HL-60/S4 treated with phorbol 12-myristate 13-acetate at 8.2 ng/mL for 4 days and 3 days (cell line): ENCODE measurements around the gene TAS2R1.

Experiments used
- in situ Hi-C: fragments of 300-500 bp; cut with MboI; formaldehyde crosslinking; loops from 2 replicates; pipeline ENCODE4 v1.15.0; 2022; ENCODE audit warnings: low sequenced_read_pairs

Gene TAS2R1

GRCh38 chr5:9630251-9630650 is at the start of gene TAS2R1:
Gene TAS2R1 (minus strand): TSS chr5:9630351. CDS start chr5:9630032, 319 bp downstream.
- in situ Hi-C loops, result no loop called here

GRCh38 chr5:9670371-9670770 is 40.2 kb upstream of the TAS2R1 start:
- in situ Hi-C loops, result no loop called here

GRCh38 chr5:9667906-9668305 is 37.8 kb upstream of the TAS2R1 start:
- in situ Hi-C loops, result no loop called here

- in situ Hi-C loops, result no loop called here
These were observed 33.7 kb upstream of the TAS2R1 start for GRCh38 chr5:9663891-9664290.

GRCh38 chr5:9661316-9662015 is 31.3 kb upstream of the TAS2R1 start:
- in situ Hi-C loops, result no loop called here

GRCh38 chr5:9658706-9659105 is 28.6 kb upstream of the TAS2R1 start:
- in situ Hi-C loops, result no loop called here

GRCh38 chr5:9657819-9658218 is 27.7 kb upstream of the TAS2R1 start:
- in situ Hi-C loops, result no loop called here

- in situ Hi-C loops, result no loop called here
These were observed 25.5 kb upstream of the TAS2R1 start for GRCh38 chr5:9655641-9656040.

GRCh38 chr5:9654886-9655285 is 24.7 kb upstream of the TAS2R1 start:
- in situ Hi-C loops, result no loop called here

GRCh38 chr5:9653811-9654210 is 23.7 kb upstream of the TAS2R1 start:
- in situ Hi-C loops, result no loop called here

GRCh38 chr5:9653061-9653460 is 22.9 kb upstream of the TAS2R1 start:
- in situ Hi-C loops, result no loop called here

GRCh38 chr5:9652295-9652694 is 22.1 kb upstream of the TAS2R1 start:
- in situ Hi-C loops, result no loop called here

GRCh38 chr5:9646843-9647242 is 16.7 kb upstream of the TAS2R1 start:
- in situ Hi-C loops, result no loop called here

- in situ Hi-C loops, result no loop called here
These were observed 14.5 kb upstream of the TAS2R1 start for GRCh38 chr5:9644630-9645029.

GRCh38 chr5:9642621-9643020 is 12.5 kb upstream of the TAS2R1 start:
- in situ Hi-C loops, result no loop called here

GRCh38 chr5:9641806-9642355 is 11.7 kb upstream of the TAS2R1 start:
- in situ Hi-C loops, result no loop called here

- in situ Hi-C loops, result no loop called here
These were observed 2.3 kb upstream of the TAS2R1 start for GRCh38 chr5:9632495-9632894.

- in situ Hi-C loops, result no loop called here
These were observed 2.6 kb downstream of the TAS2R1 start for GRCh38 chr5:9627541-9627940.

- in situ Hi-C loops, result no loop called here
These were observed 3.2 kb downstream of the TAS2R1 start for GRCh38 chr5:9626955-9627354.

GRCh38 chr5:9625731-9626130 is 4.4 kb downstream of the TAS2R1 start:
- in situ Hi-C loops, result no loop called here

- in situ Hi-C loops, result no loop called here
These were observed 4.9 kb downstream of the TAS2R1 start for GRCh38 chr5:9625286-9625685.

- in situ Hi-C loops, result no loop called here
These were observed 5.8 kb downstream of the TAS2R1 start for GRCh38 chr5:9624196-9624947.
